Stomach (tissue), 4 donors: Measurements from ENCODE around the gene LRRTM2.

Experiments used
- EP300 ChIP-seq: sonication (generic); formaldehyde crosslinking; IDR thresholded peaks from one replicate; pipeline ENCODE4 v1.6.1; 2017; ENCODE audit warnings: antibody characterized with exemption
- POLR2A ChIP-seq, 4 donors: fragments of 450-650 bp; IDR thresholded peaks; one replicate each; pipeline ENCODE4 v1.6.1; 2016; ENCODE audit warnings: antibody characterized with exemption in 4 of 4, control low read depth in 2 of 4, mild to moderate bottlenecking in 1 of 4, moderate library complexity in 1 of 4
- POLR2AphosphoS5 ChIP-seq, 3 donors: sonication (generic); formaldehyde crosslinking; IDR thresholded peaks; one replicate each; pipeline ENCODE4 v1.6.1; 2016; ENCODE audit warnings: antibody characterized with exemption in 3 of 3
- TF ChIP-seq, protein P1 (sequence below), 7 experiments: fragments of 450-650 bp in 4 of 7; fragments of 200-600 bp in 3 of 7; sonication (generic) in 3 of 7; IDR thresholded peaks; one replicate each; pipeline ENCODE4 v1.5.1; 2016 to 2019; ENCODE audit warnings: antibody characterized with exemption in 7 of 7, control low read depth in 2 of 7, mild to moderate bottlenecking in 1 of 7

DNA sequence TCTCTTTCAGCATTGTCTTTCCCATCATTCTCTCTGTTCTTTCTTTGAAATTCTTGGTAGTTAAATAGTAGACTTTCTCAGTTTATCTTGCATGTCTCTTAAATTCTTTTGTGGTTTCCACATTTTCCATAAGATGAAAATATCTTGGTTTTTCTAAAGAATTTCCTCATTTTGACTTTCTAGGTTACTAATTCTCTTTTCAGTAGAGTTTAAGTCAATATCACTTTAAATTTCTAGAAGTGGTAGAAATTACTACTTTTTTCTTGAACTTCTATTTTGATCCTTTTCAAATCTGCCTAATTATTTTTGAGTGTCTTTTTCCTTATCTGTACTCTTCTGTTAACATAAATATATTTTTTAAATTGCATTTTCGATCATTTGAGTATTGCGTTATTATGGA, 23.6 kb upstream of the LRRTM2 start:
- TF ChIP-seq, protein P1, sequence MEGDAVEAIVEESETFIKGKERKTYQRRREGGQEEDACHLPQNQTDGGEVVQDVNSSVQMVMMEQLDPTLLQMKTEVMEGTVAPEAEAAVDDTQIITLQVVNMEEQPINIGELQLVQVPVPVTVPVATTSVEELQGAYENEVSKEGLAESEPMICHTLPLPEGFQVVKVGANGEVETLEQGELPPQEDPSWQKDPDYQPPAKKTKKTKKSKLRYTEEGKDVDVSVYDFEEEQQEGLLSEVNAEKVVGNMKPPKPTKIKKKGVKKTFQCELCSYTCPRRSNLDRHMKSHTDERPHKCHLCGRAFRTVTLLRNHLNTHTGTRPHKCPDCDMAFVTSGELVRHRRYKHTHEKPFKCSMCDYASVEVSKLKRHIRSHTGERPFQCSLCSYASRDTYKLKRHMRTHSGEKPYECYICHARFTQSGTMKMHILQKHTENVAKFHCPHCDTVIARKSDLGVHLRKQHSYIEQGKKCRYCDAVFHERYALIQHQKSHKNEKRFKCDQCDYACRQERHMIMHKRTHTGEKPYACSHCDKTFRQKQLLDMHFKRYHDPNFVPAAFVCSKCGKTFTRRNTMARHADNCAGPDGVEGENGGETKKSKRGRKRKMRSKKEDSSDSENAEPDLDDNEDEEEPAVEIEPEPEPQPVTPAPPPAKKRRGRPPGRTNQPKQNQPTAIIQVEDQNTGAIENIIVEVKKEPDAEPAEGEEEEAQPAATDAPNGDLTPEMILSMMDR (IDR thresholded peaks at IDR 0.05): no peak
- TF ChIP-seq EP300 (no peak), POLR2A (IDR thresholded peaks at IDR 0.05) (no peak), POLR2AphosphoS5 (IDR thresholded peaks at IDR 0.05) (no peak)
